H1 (cell line): Measurements from ENCODE around the gene MTR. TPM values are rescaled to one million over a fixed set of nuclear protein-coding genes. Genes with fewer than 3 reads are reported as not detected.

Experiments used
- CTCF ChIA-PET: fragments of 300-600 bp; sonication (Branson Sonifier 250); formaldehyde crosslinking; loops from one replicate; lab custom pipeline; 2021; ENCODE audit not compliant: partially characterized antibody; lab: Charles Lee
- POLR2A ChIA-PET: fragments of 300-600 bp; sonication (Branson Sonifier 250); formaldehyde crosslinking; loops from one replicate; lab custom pipeline; 2021; ENCODE audit warnings: inconsistent platforms; ENCODE audit not compliant: partially characterized antibody; lab: Charles Lee
- DNase-seq, 2 experiments: peaks; one replicate each; pipeline versions ENCODE4 v3.0.0 to v3.0.0-alpha.2; 2010 to 2022; ENCODE audit warnings: low spot score in 2 of 2, low read depth in 1 of 2, mixed read lengths in 1 of 2
- FAIRE-seq: peaks from 2 replicates; lab custom pipeline; 2011; peaks lifted over from hg19 to GRCh38; lab: Jason Lieb, UNC
- H2AFZ ChIP-seq: 2 replicates; pipeline ENCODE4 v1.8.1; 2012; ENCODE audit warnings: low read length, inconsistent platforms
- H2AK5ac ChIP-seq: 2 replicates; pipeline ENCODE4 v1.6.1; 2013; ENCODE audit warnings: low read depth, low read length
- H2BK120ac ChIP-seq: replicated peaks from 2 replicates; pipeline ENCODE3; 2013; ENCODE audit warnings: low read depth, low read length, inconsistent platforms
- H2BK12ac ChIP-seq: 2 replicates; pipeline ENCODE4 v1.6.1; 2013; ENCODE audit warnings: low read depth, low read length
- H2BK15ac ChIP-seq: 2 replicates; pipeline ENCODE4 v1.6.1; 2013; ENCODE audit warnings: low read length
- H2BK20ac ChIP-seq: 2 replicates; pipeline ENCODE4 v1.6.1; 2013; ENCODE audit warnings: low read length
- H2BK5ac ChIP-seq: 2 replicates; pipeline ENCODE4 v1.6.1; 2013; ENCODE audit warnings: low read depth, low read length
- H3K14ac ChIP-seq: 2 replicates; pipeline ENCODE4 v1.6.1; 2013; ENCODE audit warnings: inconsistent platforms; ENCODE audit not compliant: insufficient read length
- H3K18ac ChIP-seq: 2 replicates; pipeline ENCODE4 v1.6.1; 2013; ENCODE audit warnings: low read length; ENCODE audit errors: extremely low read depth
- H3K23ac ChIP-seq: 2 replicates; pipeline ENCODE4 v1.6.1; 2013; ENCODE audit warnings: inconsistent platforms; ENCODE audit not compliant: insufficient read length
- H3K23me2 ChIP-seq: 2 replicates; pipeline ENCODE4 v1.6.1; 2013; ENCODE audit warnings: low read depth, low read length
- H3K27ac ChIP-seq: 2 replicates; pipeline ENCODE4 v1.6.1; 2011; ENCODE audit warnings: low read depth, low read length, inconsistent platforms
- H3K27me3 ChIP-seq, 4 experiments: replicated peaks in 1 of 4; 1 replicate in 1 of 4; 2 replicates in 3 of 4; pipeline versions ENCODE4 v1.6.1 to v1.8.1; 2011 to 2013; ENCODE audit warnings: low read length in 3 of 4, mild to moderate bottlenecking in 3 of 4, inconsistent platforms in 2 of 4, mixed read lengths in 2 of 4, moderate library complexity in 1 of 4; ENCODE audit not compliant: control insufficient read depth in 3 of 4, insufficient read depth in 3 of 4; ENCODE audit errors: extremely low read depth in 1 of 4
- H3K36me3 ChIP-seq, 4 experiments: 2 replicates each; pipeline versions ENCODE4 v1.6.1 to v1.8.1; 2011 to 2013; ENCODE audit warnings: mild to moderate bottlenecking in 4 of 4, low read length in 3 of 4, moderate library complexity in 2 of 4, control low read depth in 1 of 4, inconsistent platforms in 1 of 4; ENCODE audit not compliant: insufficient read depth in 4 of 4, control insufficient read depth in 2 of 4
- H3K4ac ChIP-seq: replicated peaks from 2 replicates; pipeline ENCODE3; 2013; ENCODE audit warnings: low read length, low read depth, mixed read lengths, inconsistent platforms; ENCODE audit not compliant: insufficient read length
- H3K4me1 ChIP-seq, 4 experiments: replicated peaks in 1 of 4; 1 replicate in 1 of 4; 2 replicates in 3 of 4; pipeline versions ENCODE4 v1.6.1 to v1.8.1; 2011 to 2013; ENCODE audit warnings: low read length in 3 of 4, inconsistent platforms in 2 of 4, mixed read lengths in 1 of 4; ENCODE audit not compliant: insufficient read depth in 4 of 4, control insufficient read depth in 3 of 4
- H3K4me2 ChIP-seq, 2 experiments: 2 replicates each; pipeline versions ENCODE4 v1.6.1 to v1.8.1; 2011 to 2013; ENCODE audit warnings: low read depth in 2 of 2, low read length in 2 of 2, control low read depth in 1 of 2, inconsistent platforms in 1 of 2, mild to moderate bottlenecking in 1 of 2; ENCODE audit not compliant: insufficient read depth in 1 of 2
- H3K4me3 ChIP-seq, 4 experiments: fragments of 200-600, 300-600 bp in 1 of 4; sonication (generic), shearing (Covaris generic), sonication (Bioruptor Twin) in 1 of 4; 2 replicates each; pipeline versions ENCODE4 v1.5.1 to v1.8.1; 2011 to 2016; ENCODE audit warnings: low read length in 4 of 4, low read depth in 3 of 4, control low read depth in 2 of 4, inconsistent platforms in 2 of 4, mild to moderate bottlenecking in 2 of 4, mixed read lengths in 1 of 4, moderate library complexity in 1 of 4; ENCODE audit not compliant: insufficient read depth in 2 of 4; ENCODE audit errors: extremely low read depth in 1 of 4
- H3K56ac ChIP-seq: replicated peaks from 2 replicates; pipeline ENCODE3; 2013; ENCODE audit warnings: low read depth, mild to moderate bottlenecking, mixed read lengths, low read length, inconsistent platforms; ENCODE audit not compliant: insufficient read length
- H3K79me1 ChIP-seq: 2 replicates; pipeline ENCODE4 v1.6.1; 2013; ENCODE audit warnings: low read depth, low read length, control low read depth
- H3K79me2 ChIP-seq, 2 experiments: 2 replicates each; pipeline versions ENCODE4 v1.6.1 to v1.8.1; 2012 to 2013; ENCODE audit warnings: low read length in 2 of 2, mild to moderate bottlenecking in 2 of 2, inconsistent platforms in 1 of 2; ENCODE audit not compliant: insufficient read depth in 2 of 2, control insufficient read depth in 1 of 2
- H3K9ac ChIP-seq, 4 experiments: replicated peaks in 1 of 4; 1 replicate in 1 of 4; 2 replicates in 3 of 4; pipeline versions ENCODE4 v1.6.1 to v1.8.1; 2011 to 2013; ENCODE audit warnings: low read depth in 3 of 4, low read length in 3 of 4, control low read depth in 2 of 4, mild to moderate bottlenecking in 2 of 4, moderate library complexity in 2 of 4, inconsistent platforms in 1 of 4; ENCODE audit errors: extremely low read depth in 1 of 4
- H3K9me3 ChIP-seq, 2 experiments: 2 replicates each; pipeline versions ENCODE4 v1.6.1 to v1.8.1; 2012 to 2013; ENCODE audit warnings: mild to moderate bottlenecking in 2 of 2, moderate library complexity in 2 of 2, control low read depth in 1 of 2, inconsistent platforms in 1 of 2, low read depth in 1 of 2, low read length in 1 of 2, mixed read lengths in 1 of 2; ENCODE audit not compliant: insufficient read depth in 2 of 2
- H4K20me1 ChIP-seq, 2 experiments: replicated peaks in 1 of 2; 2 replicates each; pipeline versions ENCODE3 to v1.8.1; 2011 to 2013; ENCODE audit warnings: inconsistent platforms in 2 of 2, low read length in 2 of 2, mild to moderate bottlenecking in 1 of 2; ENCODE audit not compliant: insufficient read depth in 2 of 2, control insufficient read depth in 1 of 2
- H4K5ac ChIP-seq: 2 replicates; pipeline ENCODE4 v1.6.1; 2013; ENCODE audit warnings: low read length, low read depth, mixed read lengths, inconsistent platforms; ENCODE audit not compliant: insufficient read length
- H4K8ac ChIP-seq: 2 replicates; pipeline ENCODE4 v1.8.0; 2013; ENCODE audit warnings: mild to moderate bottlenecking, moderate library complexity, low read length, inconsistent platforms; ENCODE audit not compliant: insufficient read depth; ENCODE audit errors: extremely low read depth
- H4K91ac ChIP-seq: replicated peaks from 2 replicates; pipeline ENCODE3; 2013; ENCODE audit warnings: low read length, mixed read lengths, inconsistent platforms; ENCODE audit not compliant: insufficient read length
- BACH1 ChIP-seq: IDR thresholded peaks from 2 replicates; pipeline ENCODE4 v1.6.1; 2012; ENCODE audit warnings: low read length, improper control_type of control experiment
- CREB1 ChIP-seq: IDR thresholded peaks from 2 replicates; pipeline ENCODE4 v1.6.1; 2012; ENCODE audit warnings: inconsistent platforms
- CTBP2 ChIP-seq: IDR thresholded peaks from 2 replicates; pipeline ENCODE4 v1.7.0; 2011; ENCODE audit warnings: borderline replicate concordance, mild to moderate bottlenecking, moderate library complexity, mixed read lengths, low read length; ENCODE audit not compliant: insufficient read depth, insufficient read length
- EGR1 ChIP-seq: IDR thresholded peaks from 2 replicates; pipeline ENCODE4 v1.6.1; 2011; ENCODE audit warnings: low read depth, low read length, borderline replicate concordance
- GABPA ChIP-seq: IDR thresholded peaks from 2 replicates; pipeline ENCODE4 v1.6.1; 2011; ENCODE audit warnings: mild to moderate bottlenecking, low read length, moderate library complexity, borderline replicate concordance; ENCODE audit not compliant: insufficient read depth
- HDAC6 ChIP-seq: IDR thresholded peaks from one replicate; pipeline ENCODE4 v1.7.1; 2012; ENCODE audit warnings: low read depth, mild to moderate bottlenecking, inconsistent platforms, low read length, moderate library complexity
- MAX ChIP-seq: IDR thresholded peaks from 2 replicates; pipeline ENCODE4 v1.6.1; 2012; ENCODE audit warnings: inconsistent platforms
- POLR2A ChIP-seq, 2 experiments: IDR thresholded peaks; 1 replicate in 1 of 2; 2 replicates in 1 of 2; pipeline ENCODE4 v1.6.1; 2011; ENCODE audit warnings: low read depth in 2 of 2, low read length in 2 of 2, mild to moderate bottlenecking in 2 of 2; ENCODE audit errors: control extremely low read depth in 1 of 2
- SIRT6 ChIP-seq: IDR thresholded peaks from one replicate; pipeline ENCODE4 v1.7.1; 2012; ENCODE audit warnings: low read length, inconsistent platforms
- SP2 ChIP-seq: IDR thresholded peaks from 2 replicates; pipeline ENCODE4 v1.6.1; 2012; ENCODE audit warnings: mild to moderate bottlenecking, low read length, inconsistent platforms
- SP4 ChIP-seq: IDR thresholded peaks from 2 replicates; pipeline ENCODE4 v1.6.1; 2012; ENCODE audit warnings: low read length, inconsistent platforms
- SRF ChIP-seq: IDR thresholded peaks from 2 replicates; pipeline ENCODE4 v1.6.1; 2011; ENCODE audit warnings: mild to moderate bottlenecking, low read depth, low read length, moderate library complexity
- WGBS, 2 experiments: shearing (Covaris generic) in 1 of 2; methylation state at CpG; one replicate each; pipeline versions ENCODE4 v1.1.6 to v1.1.7; 2013 to 2015; ENCODE audit warnings: low lambda C conversion rate in 2 of 2, mixed read lengths in 2 of 2, inconsistent platforms in 1 of 2, low coverage in 1 of 2, missing lambda C conversion rate in 1 of 2; ENCODE audit not compliant: insufficient replicate concordance in 2 of 2, insufficient coverage in 1 of 2, insufficient read length in 1 of 2; ENCODE audit errors: extremely low coverage in 1 of 2, missing lambda C conversion rate in 1 of 2; 5-methylcytosine and 5-hydroxymethylcytosine counted together
- polyA plus RNA-seq, 7 experiments: library from polyadenylated mRNA; depleted of rRNA in 3 of 7; stranded (reverse) in 5 of 7; unstranded in 2 of 7; fragments of >200 nt in 5 of 7; fragments of 200-250 nt in 2 of 7; gene quantifications; 1 replicate in 5 of 7; 2 replicates in 1 of 7; 4 replicates in 1 of 7; pipeline versions ENCODE4 v1.2.1 to v1.2.3, GENCODE V29; 2011 to 2013; ENCODE audit warnings: missing spikeins in 2 of 7, mixed read lengths in 2 of 7
- total RNA-seq: library from RNA; stranded (reverse); fragmentation: NEBNext Ultra II Directional; extraction: Animal tissue kit (Norgen Biotek cat#: 25700); gene quantifications from 2 replicates; pipeline ENCODE4 v1.2.1, GENCODE V29; 2021
- TF ChIP-seq, protein P1 (sequence below): IDR thresholded peaks from 2 replicates; pipeline ENCODE4 v1.6.1; 2011; ENCODE audit warnings: low read depth, mild to moderate bottlenecking, low read length; ENCODE audit not compliant: insufficient read depth

MTR gene
- total and polyA plus RNA-seq, 2 of the 8 experiments (the other 6 are each of a cell fraction or from before 2014, with no cell fraction given), result 4.8 to 27.4 TPM

DNA sequence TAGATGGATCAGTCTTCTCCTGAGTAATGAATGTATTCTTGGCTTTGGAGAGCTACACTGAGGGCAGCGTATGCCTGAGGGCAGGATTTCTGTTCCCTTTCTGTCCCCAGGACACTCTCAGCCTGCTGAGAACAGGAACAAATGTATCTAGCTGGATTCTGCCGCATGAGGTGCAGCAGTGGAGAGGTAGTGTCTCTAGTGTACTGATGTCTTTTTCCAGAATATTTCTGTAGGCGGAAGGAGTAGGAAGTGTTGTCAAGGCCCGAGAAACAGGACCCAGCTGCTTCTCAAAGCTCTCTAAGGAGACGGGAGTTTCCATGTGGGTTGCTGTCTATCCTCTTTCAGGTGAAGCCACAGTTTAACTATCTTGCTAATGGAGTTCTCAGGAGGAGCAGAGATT is 143.7 kb downstream of the MTR start:
- H3K4me2 ChIP-seq, result no peak overlapping the region
- H3K27me3 ChIP-seq, result no peaks in the 10 kb centered on the region
- H4K20me1 ChIP-seq, result no peaks in the 10 kb centered on the region
- H3K23ac ChIP-seq, result no peak overlapping the region
- TF ChIP-seq GABPA (no peak), EGR1 (no peak), SP2 (no peak), BACH1 (no peak), SIRT6 (no peak), CTBP2 (no peak), POLR2A (IDR thresholded peaks at IDR 0.05; ENCODE audit: control extremely low read depth in 1 of 2, low read depth in 2 of 2, low read length in 2 of 2) (no peak), SP4 (no peak), HDAC6 (no peak), CREB1 (no peak), MAX (no peak), SRF (no peak)
- TF ChIP-seq, protein P1, sequence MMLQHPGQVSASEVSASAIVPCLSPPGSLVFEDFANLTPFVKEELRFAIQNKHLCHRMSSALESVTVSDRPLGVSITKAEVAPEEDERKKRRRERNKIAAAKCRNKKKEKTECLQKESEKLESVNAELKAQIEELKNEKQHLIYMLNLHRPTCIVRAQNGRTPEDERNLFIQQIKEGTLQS, result no peak
- H3K79me2 ChIP-seq, result no peaks in the 10 kb centered on the region
- H3K36me3 ChIP-seq, result no peaks in the 10 kb centered on the region
- H2BK15ac ChIP-seq, result no peak overlapping the region
- H3K79me1 ChIP-seq, result no peaks in the 10 kb centered on the region
- no peaks in the 10 kb centered on the region for H3K4me1 ChIP-seq
- no peak overlapping the region for H3K4me3 ChIP-seq
- peaks cover 0 to 3% of the 10 kb centered on the region in 2 experiments; a peak in 1 of 4 replicates for H3K9me3 ChIP-seq
- H3K14ac ChIP-seq, result no peak overlapping the region
- H3K18ac ChIP-seq, result no peak overlapping the region
- H2BK12ac ChIP-seq, result no peak overlapping the region
- H3K56ac ChIP-seq, result no peak overlapping the region
- no peaks in the 10 kb centered on the region; the same call in 1 of the 2 replicates for H3K23me2 ChIP-seq
- no peak overlapping the region for H2BK120ac ChIP-seq
- no peak overlapping the region for H4K5ac ChIP-seq
- peak overlapping the region; percentile 62; the same call in 1 of the 2 replicates for H2AFZ ChIP-seq
- WGBS, 2 experiments, result 93% methylated on average over 5 of the region's 5 CpGs; no CpG with 5 or more reads in 1 of the 2 experiments
- H4K91ac ChIP-seq, result no peak overlapping the region
- no peak overlapping the region for H3K4ac ChIP-seq
- no peak overlapping the region for H2BK5ac ChIP-seq
- CTCF ChIA-PET, result interaction anchor here (0.8 to 1.4 kb wide), 5 partner anchors 9 to 447 kb away, joined by 3 to 5 read pairs (median 3); no protein-coding TSS in a partner anchor
- no peak for FAIRE-seq
- H3K27ac ChIP-seq, result no peak overlapping the region
- POLR2A ChIA-PET, result no interaction called here
- H2BK20ac ChIP-seq, result no peak overlapping the region
- no peak overlapping the region for H2AK5ac ChIP-seq
- no peak overlapping the region; a peak in 1 of 7 replicates for H3K9ac ChIP-seq
- no peak for DNase-seq
- H4K8ac ChIP-seq, result no peak overlapping the region
